PC-3 (cell line): ENCODE data around the gene STIMATE.

Experiments
- CTCF ChIP-seq: fragments of 300-600 bp; sonication (generic); conservative IDR thresholded peaks from 2 replicates; pipeline ENCODE4 v1.5.1; 2017; ENCODE audit warnings: antibody characterized with exemption, low read depth, mild to moderate bottlenecking, low read length
- EZH2 ChIP-seq: fragments of 300-600 bp; sonication (generic); IDR thresholded peaks from one replicate; pipeline ENCODE4 v1.6.1; 2017; ENCODE audit warnings: antibody characterized with exemption, mild to moderate bottlenecking, low read length; ENCODE audit not compliant: unreplicated experiment

- TF ChIP-seq CTCF, result no peak
- no peak for TF ChIP-seq EZH2
Measured at GRCh38 chr3:52866427-52866826, 30.9 kb downstream of the STIMATE start.
